Measurements from ENCODE around the gene ADARB1. TPM values are rescaled to one million over a fixed set of nuclear protein-coding genes. Genes with fewer than 3 reads are reported as not detected.
A peak's percentile ranks its signal among the peaks of the same experiment; 100 is the strongest.

Gene ADARB1
- total RNA-seq, 2 experiments from 2014 or later: 6.6 to 20.5 TPM

DNA sequence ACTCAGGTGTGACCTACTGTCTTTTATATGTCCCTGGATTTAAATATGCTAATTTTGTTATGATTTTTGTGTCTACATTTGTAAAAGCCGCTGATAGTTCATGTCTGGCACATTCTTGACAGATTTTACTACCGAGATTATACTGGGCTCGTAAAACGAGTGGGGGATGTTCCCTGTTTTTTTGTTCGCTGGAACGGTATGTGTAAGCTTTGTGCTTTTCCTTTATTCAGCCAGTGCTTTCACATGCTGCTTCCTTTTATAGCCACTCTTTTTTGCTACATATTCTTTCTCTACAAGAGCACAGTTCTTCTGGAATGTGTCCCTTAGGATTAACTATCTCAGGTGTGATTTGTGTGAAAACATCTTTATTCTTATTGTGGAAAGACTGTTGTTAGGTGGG lies 46.6 kb downstream of the ADARB1 start:
- no peak for TF ChIP-seq EZH2phosphoT487 (IDR thresholded peaks at IDR 0.05; ENCODE audit: borderline replicate concordance, low read depth, low read length)
- TF ChIP-seq, protein P1, sequence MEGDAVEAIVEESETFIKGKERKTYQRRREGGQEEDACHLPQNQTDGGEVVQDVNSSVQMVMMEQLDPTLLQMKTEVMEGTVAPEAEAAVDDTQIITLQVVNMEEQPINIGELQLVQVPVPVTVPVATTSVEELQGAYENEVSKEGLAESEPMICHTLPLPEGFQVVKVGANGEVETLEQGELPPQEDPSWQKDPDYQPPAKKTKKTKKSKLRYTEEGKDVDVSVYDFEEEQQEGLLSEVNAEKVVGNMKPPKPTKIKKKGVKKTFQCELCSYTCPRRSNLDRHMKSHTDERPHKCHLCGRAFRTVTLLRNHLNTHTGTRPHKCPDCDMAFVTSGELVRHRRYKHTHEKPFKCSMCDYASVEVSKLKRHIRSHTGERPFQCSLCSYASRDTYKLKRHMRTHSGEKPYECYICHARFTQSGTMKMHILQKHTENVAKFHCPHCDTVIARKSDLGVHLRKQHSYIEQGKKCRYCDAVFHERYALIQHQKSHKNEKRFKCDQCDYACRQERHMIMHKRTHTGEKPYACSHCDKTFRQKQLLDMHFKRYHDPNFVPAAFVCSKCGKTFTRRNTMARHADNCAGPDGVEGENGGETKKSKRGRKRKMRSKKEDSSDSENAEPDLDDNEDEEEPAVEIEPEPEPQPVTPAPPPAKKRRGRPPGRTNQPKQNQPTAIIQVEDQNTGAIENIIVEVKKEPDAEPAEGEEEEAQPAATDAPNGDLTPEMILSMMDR (conservative IDR thresholded peaks at IDR 0.05; ENCODE audit: low read length): no peak
- peaks cover 40% of the 10 kb centered on the region for H3K4me1 ChIP-seq (ENCODE audit: insufficient read depth, low read length, poor library complexity, severe bottlenecking)
- DNase-seq (ENCODE audit: low spot score): no peak
- POLR2A ChIA-PET: interaction anchor here (0.8 to 10.5 kb wide), 3 partner anchors 8 to 19 kb away, joined by 3 to 116 read pairs (median 4); no protein-coding TSS in a partner anchor
- H3K27ac ChIP-seq (ENCODE audit: low read depth, low read length, poor library complexity, severe bottlenecking): no peak overlapping the region
- no peak overlapping the region for H3K4me2 ChIP-seq (ENCODE audit: low read length)
- no TSS peak for BruUV-seq (replicated peaks)
- no peak overlapping the region for H3K4me3 ChIP-seq (ENCODE audit: low read depth, low read length, poor library complexity, severe bottlenecking)
- no peaks in the 10 kb centered on the region for H3K9me2 ChIP-seq (ENCODE audit: insufficient read depth, low read length)
- no peaks in the 10 kb centered on the region for H3K36me3 ChIP-seq (ENCODE audit: insufficient read depth, low read length)
- H3K79me2 ChIP-seq (ENCODE audit: insufficient read depth, low read depth, low read length): no peaks in the 10 kb centered on the region
- no peak overlapping the region for H2AFZ ChIP-seq (ENCODE audit: low read length)
- CTCF ChIA-PET (ENCODE audit: unreplicated experiment): no interaction called here
- no peaks in the 10 kb centered on the region for H3K9me3 ChIP-seq (ENCODE audit: low read length)
- intact Hi-C loops (cut with micrococcal nuclease; ENCODE audit: unreplicated experiment): loop anchor here (10.0 kb wide), 1 partner anchor 326 kb away; no protein-coding TSS in a partner anchor
- no peaks in the 10 kb centered on the region for H4K20me1 ChIP-seq (ENCODE audit: insufficient read depth, low read length)

DNA sequence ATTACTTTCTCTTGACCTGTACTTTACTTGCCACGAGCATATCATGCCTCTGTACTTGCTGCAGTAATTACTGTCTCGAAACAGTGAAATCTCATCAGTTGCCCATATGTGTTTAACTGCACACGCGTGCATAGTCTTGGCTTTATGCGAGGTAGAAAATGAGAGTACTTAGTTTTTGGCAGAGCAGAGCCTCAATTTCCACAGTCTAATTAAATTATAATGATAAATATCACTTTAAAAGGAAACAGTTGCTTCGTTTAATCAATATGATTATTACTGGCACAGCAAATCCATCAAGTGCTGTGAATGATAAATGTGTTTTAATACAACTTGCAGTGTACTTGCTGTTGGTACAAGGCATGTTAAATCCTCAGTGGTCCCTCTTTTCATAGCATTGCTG lies 47.6 kb downstream of the ADARB1 start:
- H3K27ac ChIP-seq (ENCODE audit: low read depth, low read length, poor library complexity, severe bottlenecking): no peak overlapping the region
- no peaks in the 10 kb centered on the region for H3K9me2 ChIP-seq (ENCODE audit: insufficient read depth, low read length)
- no peak for TF ChIP-seq EZH2phosphoT487 (IDR thresholded peaks at IDR 0.05; ENCODE audit: borderline replicate concordance, low read depth, low read length)
- TF ChIP-seq, protein P1 (conservative IDR thresholded peaks at IDR 0.05; ENCODE audit: low read length): no peak
- ChIA-PET POLR2A (interaction anchor here (0.8 to 10.5 kb wide), 3 partner anchors 9 to 16 kb away, joined by 4 to 116 read pairs (median 5); no protein-coding TSS in a partner anchor), CTCF (ENCODE audit: unreplicated experiment) (interaction anchor here (0.6 to 1.2 kb wide), 5 partner anchors 9 to 192 kb away, joined by 3 to 4 read pairs (median 3); no protein-coding TSS in a partner anchor)
- H3K79me2 ChIP-seq (ENCODE audit: insufficient read depth, low read depth, low read length): no peaks in the 10 kb centered on the region
- peaks cover 46% of the 10 kb centered on the region for H3K4me1 ChIP-seq (ENCODE audit: insufficient read depth, low read length, poor library complexity, severe bottlenecking)
- H3K4me2 ChIP-seq (ENCODE audit: low read length): peak overlapping the region; percentile 53; the same call in 1 of the 2 replicates
- H3K36me3 ChIP-seq (ENCODE audit: insufficient read depth, low read length): no peaks in the 10 kb centered on the region
- no peaks in the 10 kb centered on the region for H3K9me3 ChIP-seq (ENCODE audit: low read length)
- no peak overlapping the region for H3K4me3 ChIP-seq (ENCODE audit: low read depth, low read length, poor library complexity, severe bottlenecking)
- no peak overlapping the region for H2AFZ ChIP-seq (ENCODE audit: low read length)
- H4K20me1 ChIP-seq (ENCODE audit: insufficient read depth, low read length): no peaks in the 10 kb centered on the region
- no TSS peak for BruUV-seq (replicated peaks)
- intact Hi-C loops (cut with micrococcal nuclease; ENCODE audit: unreplicated experiment): loop anchor here (10.0 kb wide), 1 partner anchor 327 kb away; no protein-coding TSS in a partner anchor
- no peak for DNase-seq (ENCODE audit: low spot score)

Measured in OCI-LY7 (cell line).